Fibroblast of lung (primary cell): Measurements from ENCODE around the gene THSD7A. TPM values are rescaled to one million over a fixed set of nuclear protein-coding genes. Genes with fewer than 3 reads are reported as not detected.

Experiments
- DNase-seq, 2 donors: peaks; one replicate each; pipeline versions ENCODE4 v3.0.0 to v3.0.0-alpha.2; 2010; ENCODE audit warnings: low read depth in 2 of 2
- H2AFZ ChIP-seq: 2 replicates; pipeline ENCODE4 v1.5.1; 2012; ENCODE audit warnings: low read length, control low read depth, inconsistent platforms
- H3K27ac ChIP-seq: 2 replicates; pipeline ENCODE4 v1.5.1; 2011; ENCODE audit warnings: low read length, control low read depth; ENCODE audit not compliant: insufficient read depth
- H3K27me3 ChIP-seq: 2 replicates; pipeline ENCODE4 v1.5.1; 2011; ENCODE audit warnings: mild to moderate bottlenecking, low read length; ENCODE audit not compliant: control insufficient read depth, insufficient read depth
- H3K36me3 ChIP-seq: 2 replicates; pipeline ENCODE4 v1.5.1; 2011; ENCODE audit warnings: low read length; ENCODE audit not compliant: control insufficient read depth, insufficient read depth
- H3K4me1 ChIP-seq: 2 replicates; pipeline ENCODE4 v1.5.1; 2011; ENCODE audit warnings: low read length; ENCODE audit not compliant: control insufficient read depth, insufficient read depth; ENCODE audit errors: extremely low read depth
- H3K4me2 ChIP-seq: 2 replicates; pipeline ENCODE4 v1.5.1; 2011; ENCODE audit warnings: low read length, control low read depth; ENCODE audit not compliant: insufficient read depth; ENCODE audit errors: extremely low read depth
- H3K4me3 ChIP-seq, 4 experiments: fragments of 200-600 bp in 1 of 4; sonication (generic) in 1 of 4; replicated peaks in 1 of 4; 2 replicates each; pipeline ENCODE4 v1.5.1; 2011 to 2016; ENCODE audit warnings: low read length in 4 of 4, low read depth in 3 of 4, mild to moderate bottlenecking in 3 of 4, control low read depth in 2 of 4, inconsistent platforms in 1 of 4, mixed read lengths in 1 of 4; ENCODE audit not compliant: insufficient read depth in 1 of 4; ENCODE audit errors: control extremely low read depth in 1 of 4
- H3K79me2 ChIP-seq: 2 replicates; pipeline ENCODE4 v1.5.1; 2012; ENCODE audit warnings: mild to moderate bottlenecking, low read length, inconsistent platforms; ENCODE audit not compliant: control insufficient read depth, insufficient read depth
- H3K9ac ChIP-seq: 2 replicates; pipeline ENCODE4 v1.5.1; 2011; ENCODE audit warnings: mild to moderate bottlenecking, low read length, control low read depth; ENCODE audit not compliant: insufficient read depth
- H3K9me3 ChIP-seq: 2 replicates; pipeline ENCODE4 v1.5.1; 2012; ENCODE audit warnings: low read depth, low read length; ENCODE audit not compliant: control insufficient read depth, insufficient read depth
- H4K20me1 ChIP-seq: 2 replicates; pipeline ENCODE4 v1.5.1; 2011; ENCODE audit warnings: low read length; ENCODE audit not compliant: control insufficient read depth, insufficient read depth; ENCODE audit errors: extremely low read depth
- EZH2 ChIP-seq: IDR thresholded peaks from 2 replicates; pipeline ENCODE4 v1.5.1; 2012; ENCODE audit warnings: low read length, control low read depth, mild to moderate bottlenecking; ENCODE audit errors: missing control alignments
- polyA plus RNA-seq, 2 donors: library from polyadenylated mRNA; depleted of rRNA in 1 of 2; stranded (reverse) in 1 of 2; unstranded in 1 of 2; fragments of >200 nt; gene quantifications; 2 replicates each; pipeline ENCODE4 v1.2.1, GENCODE V29; 2011 to 2012; ENCODE audit warnings: missing spikeins in 1 of 2
- total RNA-seq: library from RNA; depleted of rRNA; stranded (reverse); fragments of >200 nt; gene quantifications from 2 replicates; pipeline ENCODE4 v1.2.1, GENCODE V29; 2014
- TF ChIP-seq, protein P1 (sequence below), 2 donors: IDR thresholded peaks in 1 of 2; conservative IDR thresholded peaks in 1 of 2; 1 replicate in 1 of 2; 2 replicates in 1 of 2; pipeline ENCODE4 v1.5.1; 2011 to 2012; ENCODE audit warnings: low read length in 2 of 2, control low read depth in 1 of 2, inconsistent platforms in 1 of 2, low read depth in 1 of 2, mild to moderate bottlenecking in 1 of 2

The THSD7A gene
- total and polyA plus RNA-seq, 2 donors (not counting 1 experiment from before 2014, with no cell fraction given) = 0.02 to 0.83 TPM

DNA sequence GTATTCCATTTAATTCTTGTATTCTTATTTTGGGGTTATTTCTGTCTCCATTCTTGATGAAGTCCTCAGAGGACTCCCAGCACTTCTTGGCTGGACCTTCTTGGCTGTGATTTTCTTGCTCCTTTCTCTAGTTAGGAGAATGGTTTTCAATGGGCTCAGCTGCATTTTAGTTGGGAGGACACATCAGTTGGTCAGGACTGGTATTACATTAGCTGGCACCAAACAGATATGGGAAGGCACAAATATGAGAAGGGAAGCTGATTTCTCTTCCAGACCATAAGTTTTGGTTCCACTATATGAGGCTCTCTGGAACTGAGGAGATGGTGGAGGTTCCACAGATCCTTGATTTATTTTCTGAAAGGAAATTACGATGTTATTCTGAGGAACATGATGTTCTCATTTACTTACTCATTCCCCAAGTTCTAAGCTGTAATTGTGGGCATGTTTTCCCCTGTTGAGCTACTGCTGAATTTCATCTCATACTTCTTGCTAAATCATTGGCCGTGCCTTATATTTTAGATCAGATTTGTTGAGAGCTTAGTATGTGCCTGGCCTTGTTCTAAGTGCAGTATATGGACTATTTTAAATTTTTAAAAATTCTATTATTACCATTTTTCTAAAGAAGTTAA, 261.0 kb downstream of the THSD7A start:
- DNase-seq = peak in 1 of 2 donors; percentile 24
- Histone ChIP-seq H3K4me1 (no peaks in the 10 kb centered on the region), H3K9me3 (no peaks in the 10 kb centered on the region), H3K79me2 (no peaks in the 10 kb centered on the region), H3K36me3 (no peaks in the 10 kb centered on the region), H3K4me3 (no peak overlapping the region), H3K27me3 (no peaks in the 10 kb centered on the region), H3K4me2 (no peak overlapping the region), H3K27ac (no peak overlapping the region), H3K9ac (no peak overlapping the region), H4K20me1 (no peaks in the 10 kb centered on the region), H2AFZ (no peak overlapping the region)
- TF ChIP-seq, protein P1, sequence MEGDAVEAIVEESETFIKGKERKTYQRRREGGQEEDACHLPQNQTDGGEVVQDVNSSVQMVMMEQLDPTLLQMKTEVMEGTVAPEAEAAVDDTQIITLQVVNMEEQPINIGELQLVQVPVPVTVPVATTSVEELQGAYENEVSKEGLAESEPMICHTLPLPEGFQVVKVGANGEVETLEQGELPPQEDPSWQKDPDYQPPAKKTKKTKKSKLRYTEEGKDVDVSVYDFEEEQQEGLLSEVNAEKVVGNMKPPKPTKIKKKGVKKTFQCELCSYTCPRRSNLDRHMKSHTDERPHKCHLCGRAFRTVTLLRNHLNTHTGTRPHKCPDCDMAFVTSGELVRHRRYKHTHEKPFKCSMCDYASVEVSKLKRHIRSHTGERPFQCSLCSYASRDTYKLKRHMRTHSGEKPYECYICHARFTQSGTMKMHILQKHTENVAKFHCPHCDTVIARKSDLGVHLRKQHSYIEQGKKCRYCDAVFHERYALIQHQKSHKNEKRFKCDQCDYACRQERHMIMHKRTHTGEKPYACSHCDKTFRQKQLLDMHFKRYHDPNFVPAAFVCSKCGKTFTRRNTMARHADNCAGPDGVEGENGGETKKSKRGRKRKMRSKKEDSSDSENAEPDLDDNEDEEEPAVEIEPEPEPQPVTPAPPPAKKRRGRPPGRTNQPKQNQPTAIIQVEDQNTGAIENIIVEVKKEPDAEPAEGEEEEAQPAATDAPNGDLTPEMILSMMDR (conservative IDR thresholded peaks at IDR 0.05 in 1 of 2, IDR thresholded peaks at IDR 0.05 in 1 of 2; ENCODE audit: low read depth in 1 of 2, low read length in 2 of 2) = no peak
- no peak for TF ChIP-seq EZH2

DNA sequence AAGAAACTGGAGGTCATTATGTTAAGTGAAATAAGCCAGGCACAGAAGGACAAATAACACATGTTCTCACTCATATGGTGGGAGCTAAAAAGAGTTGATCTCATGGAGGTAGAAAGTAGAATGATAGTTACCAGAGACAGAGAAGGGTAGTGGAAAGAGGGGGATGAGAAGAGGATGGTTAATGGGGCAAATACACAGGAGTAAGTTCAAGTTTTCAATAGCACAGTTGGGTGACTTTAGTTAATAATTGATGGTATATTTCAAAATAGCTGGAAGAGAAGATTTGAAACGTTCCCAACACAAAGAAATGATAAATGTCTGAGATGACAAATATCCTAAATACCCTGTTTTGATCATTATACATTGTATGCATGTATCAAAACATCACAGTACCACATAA, 261.8 kb downstream of the THSD7A start:
- no peak for DNase-seq
- Histone ChIP-seq H4K20me1 (no peaks in the 10 kb centered on the region), H3K27ac (no peak overlapping the region), H3K4me2 (no peak overlapping the region), H3K4me1 (no peaks in the 10 kb centered on the region), H3K9me3 (no peaks in the 10 kb centered on the region), H2AFZ (no peak overlapping the region), H3K36me3 (no peaks in the 10 kb centered on the region), H3K4me3 (no peak overlapping the region), H3K9ac (no peak overlapping the region), H3K79me2 (no peaks in the 10 kb centered on the region), H3K27me3 (no peaks in the 10 kb centered on the region)
- TF ChIP-seq EZH2 = no peak
- TF ChIP-seq, protein P1 (conservative IDR thresholded peaks at IDR 0.05 in 1 of 2, IDR thresholded peaks at IDR 0.05 in 1 of 2; ENCODE audit: low read depth in 1 of 2, low read length in 2 of 2) = no peak

DNA sequence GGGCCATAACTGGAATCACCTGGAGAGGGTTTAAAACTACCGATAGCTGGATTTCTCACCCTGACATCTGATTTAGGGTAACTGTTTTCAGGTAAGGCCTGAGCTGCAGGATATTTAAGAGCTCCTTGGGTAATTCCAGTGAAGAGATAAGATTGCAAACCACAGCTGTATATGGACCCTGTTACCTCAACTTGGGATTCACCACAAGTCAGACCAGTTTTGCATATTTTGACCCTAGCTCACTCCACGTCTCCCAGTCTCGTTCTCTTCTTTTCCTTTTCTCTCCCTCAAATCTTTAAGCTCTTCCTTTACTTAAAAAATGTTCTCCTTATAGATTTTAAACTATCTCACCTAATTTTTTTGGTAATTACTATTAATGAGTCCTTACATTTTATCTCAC, 264.4 kb downstream of the THSD7A start:
- no peaks in the 10 kb centered on the region for H3K36me3 ChIP-seq
- no peaks in the 10 kb centered on the region for H3K9me3 ChIP-seq
- DNase-seq = no peak
- no peaks in the 10 kb centered on the region for H3K4me1 ChIP-seq
- H2AFZ ChIP-seq = no peak overlapping the region
- TF ChIP-seq EZH2 = no peak
- TF ChIP-seq, protein P1 (conservative IDR thresholded peaks at IDR 0.05 in 1 of 2, IDR thresholded peaks at IDR 0.05 in 1 of 2; ENCODE audit: low read depth in 1 of 2, low read length in 2 of 2) = no peak
- H3K9ac ChIP-seq = no peak overlapping the region
- H3K4me2 ChIP-seq = no peak overlapping the region
- no peak overlapping the region for H3K27ac ChIP-seq
- H3K27me3 ChIP-seq = no peaks in the 10 kb centered on the region
- H3K79me2 ChIP-seq = no peaks in the 10 kb centered on the region
- H3K4me3 ChIP-seq = no peak overlapping the region
- H4K20me1 ChIP-seq = no peaks in the 10 kb centered on the region
